Heart right ventricle (tissue), 16 donors: ENCODE measurements around the gene ZNF778. TPM values are rescaled to one million over a fixed set of nuclear protein-coding genes. Genes with fewer than 3 reads are reported as not detected.
"Not testable (repeated sequence)": the region's sequence is repeated elsewhere in the genome, so short reads cannot be mapped to it uniquely, and the experiment has no call there.

ENCODE experiments used
- ATAC-seq, 8 donors: fragments of 200-7000 bp; cut with Tn5 transposase; one replicate each; pipeline ENCODE4 v1.9.1; 2020; ENCODE audit warnings: mild to moderate bottlenecking in 8 of 8, moderate library complexity in 8 of 8, moderate number of reproducible peaks in 1 of 8
- DNase-seq, 2 donors: peaks; one replicate each; pipeline ENCODE4 v3.0.0-alpha.2; 2020
- H3K27ac ChIP-seq, 10 donors: fragments of 200-600 bp; sonication (generic) in 2 of 10; one replicate each; pipeline versions ENCODE4 v1.5.0 to v1.8.0; 2020 to 2022; ENCODE audit warnings: mild to moderate bottlenecking in 3 of 10
- H3K27me3 ChIP-seq, 7 donors: fragments of 200-600 bp; one replicate each; pipeline ENCODE4 v1.8.0; 2021 to 2022; ENCODE audit warnings: mild to moderate bottlenecking in 2 of 7
- H3K36me3 ChIP-seq, 9 donors: fragments of 200-600 bp; sonication (generic) in 1 of 9; one replicate each; pipeline versions ENCODE4 v1.5.0 to v1.8.0; 2020 to 2022; ENCODE audit warnings: mild to moderate bottlenecking in 2 of 9
- H3K4me1 ChIP-seq, 9 donors: fragments of 200-600 bp; sonication (generic) in 1 of 9; one replicate each; pipeline versions ENCODE4 v1.5.0 to v1.8.0; 2020 to 2022; ENCODE audit warnings: mild to moderate bottlenecking in 4 of 9
- H3K4me3 ChIP-seq, 10 donors: fragments of 200-600 bp; sonication (generic) in 2 of 10; one replicate each; pipeline versions ENCODE4 v1.5.0 to v1.8.0; 2020 to 2022; ENCODE audit warnings: mild to moderate bottlenecking in 7 of 10, moderate library complexity in 2 of 10
- H3K9me3 ChIP-seq, 11 donors: fragments of 200-600 bp in 10 of 11; sonication (generic) in 2 of 11; one replicate each; pipeline versions ENCODE4 v1.5.0 to v1.8.0; 2013 to 2022; ENCODE audit warnings: mild to moderate bottlenecking in 2 of 11, control low read depth in 1 of 11, moderate library complexity in 1 of 11
- CTCF ChIP-seq, 9 donors: fragments of 200-600 bp; sonication (generic) in 2 of 9; IDR thresholded peaks; one replicate each; pipeline versions ENCODE4 v1.5.0 to v1.8.0; 2021 to 2022; ENCODE audit warnings: antibody characterized with exemption in 9 of 9, mild to moderate bottlenecking in 5 of 9, moderate library complexity in 1 of 9
- WGBS, 2 donors: extraction: QIAGEN DNeasy Blood & Tissue Kit; methylation state at CpG; one replicate each; pipeline ENCODE4 v1.1.7; 2013; ENCODE audit warnings: inconsistent platforms in 1 of 2; 5-methylcytosine and 5-hydroxymethylcytosine counted together
- intact Hi-C, 10 donors: fragments of 100-400 bp; cut with DNase I; formaldehyde crosslinking; loops; one replicate each; pipeline versions ENCODE4 v1.11.1 to v1.14.2; 2022
- polyA plus RNA-seq, 2 donors: library from polyadenylated mRNA; stranded (reverse); fragments of 200-250 nt; gene quantifications; one replicate each; pipeline ENCODE4 v1.2.3, GENCODE V29; 2013
- total RNA-seq, 10 donors: library from RNA; stranded (reverse); fragmentation: NEBNext Ultra II Directional in 3 of 10; extraction: Animal tissue kit (Norgen Biotek cat#: 25700) in 3 of 10; gene quantifications; one replicate each; pipeline versions ENCODE4 v1.2.1 to v1.2.4, GENCODE V29; 2021 to 2023
- donor health status: Arrhythmogenic right ventricular cardiomyopathy.
- donor health status: ischemic (EF 13 %, LVEDD 7.1; RV severe dilation, severe dysfunction).
- donor health status: healthy with polysubstance abuse.
- donor health status: DM: no; HTN: yes; CAD: no.
- donor health status: DM: no; HTN: no; CAD: no.
- donor health status: ischemic (EF 25% LVEDD 6.9; RV normal size, moderate dysfunction).
- donor health status: ischemic (EF 25% LVEDD 5.7; RV mildly dilated, moderate dysfunction).
- donor health status: healthy.
- donor health status: DM: yes; HTN: yes; CAD: no.
- donor health status: Ischemic cardiomyopathy.
- donor health status: ischemic (EF 35%, LVEDD 5.7; RV mildly dilated, moderate dysfunction).
- donor health status: nonischemic (EF 11% LVEDD 7.7; RV severe dilation, severe dysfunction).
- donor health status: DM: yes; HTN: yes; CAD: no.
- donor health status: PGD.
- donor health status: ischemic (EF 29% LVEDD 5.4; RV normal size, mild dysfunction).
- donor health status: nonischemic (EF 23%, LVEDD 6.1; RV moderate dilation, normal function).

ZNF778 gene
- total and polyA plus RNA-seq, 12 donors, result 1.7 to 11.3 (median 8.2) TPM

- Histone ChIP-seq H3K4me1 (no peaks in the 10 kb centered on the region), H3K27me3 (peaks cover 0 to 34% (median 26%) of the 10 kb centered on the region in 7 donors), H3K36me3 (no peaks in the 10 kb centered on the region), H3K27ac (no peak overlapping the region), H3K9me3 (no peaks in the 10 kb centered on the region), H3K4me3 (no peak overlapping the region)
- ATAC-seq (no peak), DNase-seq (peak in 1 of 2 donors; percentile 2)
- WGBS, 2 donors, result 70 to 72% methylated on average over 26 of the region's 26 CpGs
- intact Hi-C loops, result no loop called here
- TF ChIP-seq CTCF (IDR thresholded peaks at IDR 0.05), result no peak
These were observed 33.4 kb upstream of the ZNF778 start for GRCh38 chr16:89183975-89184676.

GRCh38 chr16:89184677-89184932 is 32.9 kb upstream of the ZNF778 start:
- no peak for TF ChIP-seq CTCF (IDR thresholded peaks at IDR 0.05)
- H3K36me3 ChIP-seq, result no peaks in the 10 kb centered on the region
- H3K4me1 ChIP-seq, result no peaks in the 10 kb centered on the region
- ATAC-seq (no peak), DNase-seq (no peak)
- no peak overlapping the region for H3K4me3 ChIP-seq
- H3K27ac ChIP-seq, result no peak overlapping the region
- peaks cover 0 to 30% (median 21%) of the 10 kb centered on the region in 7 donors for H3K27me3 ChIP-seq
- WGBS, 2 donors, result 75 to 84% methylated on average over 9 of the region's 9 CpGs
- H3K9me3 ChIP-seq, result no peaks in the 10 kb centered on the region
- intact Hi-C loops, result no loop called here

- ATAC-seq (no peak), DNase-seq (peak in 1 of 2 donors; percentile 8)
- intact Hi-C loops, result no loop called here
- no peaks in the 10 kb centered on the region for H3K9me3 ChIP-seq
- H3K4me3 ChIP-seq, result no peak overlapping the region
- no peaks in the 10 kb centered on the region for H3K4me1 ChIP-seq
- H3K27ac ChIP-seq, result no peak overlapping the region
- peaks cover 0 to 26% (median 15%) of the 10 kb centered on the region in 7 donors for H3K27me3 ChIP-seq
- no peaks in the 10 kb centered on the region for H3K36me3 ChIP-seq
- WGBS, 2 donors, result 73 to 78% methylated on average over 48 of the region's 48 CpGs
- no peak for TF ChIP-seq CTCF (IDR thresholded peaks at IDR 0.05)
These were observed 32.3 kb upstream of the ZNF778 start for GRCh38 chr16:89184933-89185794.

GRCh38 chr16:89185887-89186592 is 31.5 kb upstream of the ZNF778 start:
- intact Hi-C loops, H3K9me3 ChIP-seq, ATAC-seq, H3K36me3 ChIP-seq, H3K4me1 ChIP-seq, DNase-seq, H3K4me3 ChIP-seq, H3K27ac ChIP-seq: not testable (repeated sequence)
- peaks cover 0 to 20% (median 15%) of the 10 kb centered on the region in 7 donors for H3K27me3 ChIP-seq
- 93 to 96% methylated on average over 30 of the region's 30 CpGs for WGBS, 2 donors

- ATAC-seq, intact Hi-C loops, H3K36me3 ChIP-seq, H3K4me3 ChIP-seq, H3K27ac ChIP-seq, H3K4me1 ChIP-seq, H3K9me3 ChIP-seq: not testable (repeated sequence)
- H3K27me3 ChIP-seq, result peaks cover 0 to 18% (median 10%) of the 10 kb centered on the region in 7 donors
- WGBS, 2 donors, result 90 to 96% methylated on average over 20 of the region's 20 CpGs
- peak in 1 of 2 donors; percentile 0 for DNase-seq
These were observed 30.9 kb upstream of the ZNF778 start for GRCh38 chr16:89186593-89187031.
